Endothelial cell of umbilical vein (primary cell): Measurements from ENCODE around the gene KRT17.

Source experiments
- EZH2 ChIP-seq: IDR thresholded peaks from 2 replicates; pipeline ENCODE4 v1.6.1; 2012; ENCODE audit warnings: borderline replicate concordance, low read depth, mild to moderate bottlenecking, moderate library complexity, low read length, inconsistent platforms; ENCODE audit not compliant: severe bottlenecking
- FOS ChIP-seq: IDR thresholded peaks from 2 replicates; pipeline ENCODE4 v1.6.1; 2011; ENCODE audit warnings: mild to moderate bottlenecking, low read length, moderate library complexity, borderline replicate concordance; ENCODE audit not compliant: insufficient read depth
- GATA2 ChIP-seq: IDR thresholded peaks from 2 replicates; pipeline ENCODE4 v1.7.0; 2011; ENCODE audit warnings: low read depth, mild to moderate bottlenecking, moderate library complexity, mixed read lengths, low read length; ENCODE audit not compliant: insufficient read length, insufficient read depth
- JUN ChIP-seq: IDR thresholded peaks from 2 replicates; pipeline ENCODE4 v1.6.1; 2011; ENCODE audit warnings: borderline replicate concordance, low read depth; ENCODE audit not compliant: insufficient read length, insufficient read depth
- MYC ChIP-seq: IDR thresholded peaks from one replicate; pipeline ENCODE4 v1.6.1; 2011; ENCODE audit warnings: mild to moderate bottlenecking, low read depth, low read length
- POLR2A ChIP-seq: IDR thresholded peaks from 2 replicates; pipeline ENCODE4 v1.6.1; 2012; ENCODE audit warnings: low read depth, mild to moderate bottlenecking, control low read depth, low read length
- POLR2AphosphoS5 ChIP-seq: IDR thresholded peaks from 2 replicates; pipeline ENCODE4 v1.6.1; 2012; ENCODE audit warnings: low read depth, mild to moderate bottlenecking, control low read depth, low read length, moderate library complexity; ENCODE audit not compliant: insufficient read depth
- TF ChIP-seq, protein P1 (sequence below), 2 donors: IDR thresholded peaks; 1 replicate in 1 of 2; 2 replicates in 1 of 2; pipeline ENCODE4 v1.5.1; 2011; ENCODE audit warnings: low read length in 2 of 2, mild to moderate bottlenecking in 2 of 2, moderate library complexity in 2 of 2, control low read depth in 1 of 2, inconsistent platforms in 1 of 2, low read depth in 1 of 2; ENCODE audit not compliant: insufficient read depth in 1 of 2; ENCODE audit errors: extremely low read depth in 1 of 2
- TF ChIP-seq, protein P2 (sequence below): IDR thresholded peaks from 2 replicates; pipeline ENCODE4 v1.6.1; 2011; ENCODE audit not compliant: insufficient read depth, insufficient read length

DNA sequence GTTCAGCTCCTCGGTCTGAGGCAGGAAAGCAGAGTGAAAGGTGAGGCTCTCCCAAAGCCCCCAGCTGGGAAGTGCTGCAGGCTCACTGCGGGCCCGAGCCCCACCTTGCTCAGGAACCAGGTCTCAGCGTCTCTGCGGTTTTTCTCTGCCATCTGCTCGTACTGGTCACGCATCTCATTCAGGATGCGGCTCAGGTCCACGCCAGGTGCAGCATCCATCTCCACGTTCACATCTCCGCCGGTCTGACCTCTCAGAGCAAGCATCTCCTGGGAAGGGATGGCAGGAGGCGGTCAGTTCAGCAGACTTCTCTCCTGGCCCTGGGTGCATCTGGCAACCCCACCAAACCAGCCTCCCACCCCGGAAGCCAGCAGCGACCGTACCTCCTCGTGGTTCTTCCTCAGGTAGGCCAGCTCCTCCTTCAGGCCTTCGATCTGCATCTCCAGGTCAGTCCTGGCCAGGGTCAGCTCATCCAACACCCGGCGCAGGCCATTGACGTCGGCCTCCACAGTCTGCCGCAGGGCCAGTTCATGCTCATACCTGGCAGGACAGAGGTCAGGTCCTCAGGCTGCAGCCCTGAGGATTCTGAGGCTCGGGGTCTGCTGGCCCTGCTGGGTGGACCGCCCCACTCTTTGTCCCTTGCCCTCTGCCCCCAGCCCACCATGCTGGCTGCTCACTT, 13.3 kb downstream of the KRT17 start:
- TF ChIP-seq, protein P1, sequence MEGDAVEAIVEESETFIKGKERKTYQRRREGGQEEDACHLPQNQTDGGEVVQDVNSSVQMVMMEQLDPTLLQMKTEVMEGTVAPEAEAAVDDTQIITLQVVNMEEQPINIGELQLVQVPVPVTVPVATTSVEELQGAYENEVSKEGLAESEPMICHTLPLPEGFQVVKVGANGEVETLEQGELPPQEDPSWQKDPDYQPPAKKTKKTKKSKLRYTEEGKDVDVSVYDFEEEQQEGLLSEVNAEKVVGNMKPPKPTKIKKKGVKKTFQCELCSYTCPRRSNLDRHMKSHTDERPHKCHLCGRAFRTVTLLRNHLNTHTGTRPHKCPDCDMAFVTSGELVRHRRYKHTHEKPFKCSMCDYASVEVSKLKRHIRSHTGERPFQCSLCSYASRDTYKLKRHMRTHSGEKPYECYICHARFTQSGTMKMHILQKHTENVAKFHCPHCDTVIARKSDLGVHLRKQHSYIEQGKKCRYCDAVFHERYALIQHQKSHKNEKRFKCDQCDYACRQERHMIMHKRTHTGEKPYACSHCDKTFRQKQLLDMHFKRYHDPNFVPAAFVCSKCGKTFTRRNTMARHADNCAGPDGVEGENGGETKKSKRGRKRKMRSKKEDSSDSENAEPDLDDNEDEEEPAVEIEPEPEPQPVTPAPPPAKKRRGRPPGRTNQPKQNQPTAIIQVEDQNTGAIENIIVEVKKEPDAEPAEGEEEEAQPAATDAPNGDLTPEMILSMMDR (IDR thresholded peaks at IDR 0.05; ENCODE audit: extremely low read depth in 1 of 2, insufficient read depth in 1 of 2, low read depth in 1 of 2, low read length in 2 of 2) = no peak
- TF ChIP-seq POLR2AphosphoS5 = no peak
- no peak for TF ChIP-seq EZH2
- no peak for TF ChIP-seq JUN
- TF ChIP-seq, protein P2, sequence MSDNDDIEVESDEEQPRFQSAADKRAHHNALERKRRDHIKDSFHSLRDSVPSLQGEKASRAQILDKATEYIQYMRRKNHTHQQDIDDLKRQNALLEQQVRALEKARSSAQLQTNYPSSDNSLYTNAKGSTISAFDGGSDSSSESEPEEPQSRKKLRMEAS = no peak
- TF ChIP-seq POLR2A = no peak
- TF ChIP-seq GATA2 = no peak
- no peak for TF ChIP-seq FOS
- TF ChIP-seq MYC = no peak
